H9 (cell line): ENCODE results near the gene EIF4A3. TPM values are rescaled to one million over a fixed set of nuclear protein-coding genes. Genes with fewer than 3 reads are reported as not detected.

Experiments used
- DNase-seq: peaks from one replicate; pipeline ENCODE4 v3.0.0-alpha.2; 2017
- H2AFZ ChIP-seq: one replicate; pipeline ENCODE4 v1.6.1; 2013; ENCODE audit warnings: mild to moderate bottlenecking, low read length, control low read depth, moderate library complexity
- H2AK5ac ChIP-seq: 2 replicates; pipeline ENCODE4 v1.6.1; 2013; ENCODE audit warnings: low read length, control low read depth, mixed read lengths; ENCODE audit not compliant: insufficient read length
- H2BK120ac ChIP-seq: one replicate; pipeline ENCODE4 v1.6.1; 2013; ENCODE audit warnings: low read depth, mild to moderate bottlenecking, low read length, control low read depth, inconsistent platforms; ENCODE audit not compliant: poor library complexity, severe bottlenecking
- H2BK12ac ChIP-seq: 2 replicates; pipeline ENCODE4 v1.6.1; 2013; ENCODE audit warnings: low read length, control low read depth, mixed read lengths, low read depth; ENCODE audit not compliant: insufficient read length
- H2BK15ac ChIP-seq: 2 replicates; pipeline ENCODE4 v1.6.1; 2013; ENCODE audit warnings: low read depth, low read length, control low read depth
- H2BK20ac ChIP-seq: one replicate; pipeline ENCODE4 v1.6.1; 2013; ENCODE audit warnings: low read depth, mild to moderate bottlenecking, low read length, control low read depth, inconsistent platforms; ENCODE audit not compliant: poor library complexity, severe bottlenecking
- H2BK5ac ChIP-seq: 2 replicates; pipeline ENCODE4 v1.6.1; 2013; ENCODE audit warnings: low read length, control low read depth, mixed read lengths; ENCODE audit not compliant: insufficient read length
- H3K14ac ChIP-seq: 2 replicates; pipeline ENCODE4 v1.6.1; 2013; ENCODE audit warnings: low read length, control low read depth; ENCODE audit not compliant: insufficient read depth
- H3K18ac ChIP-seq: 2 replicates; pipeline ENCODE4 v1.6.1; 2013; ENCODE audit warnings: low read depth, mild to moderate bottlenecking, mixed read lengths, low read length, control low read depth; ENCODE audit not compliant: insufficient read length
- H3K23ac ChIP-seq: 2 replicates; pipeline ENCODE4 v1.6.1; 2013; ENCODE audit warnings: low read length, control low read depth, mixed read lengths, low read depth; ENCODE audit not compliant: insufficient read length
- H3K23me2 ChIP-seq: 2 replicates; pipeline ENCODE4 v1.6.1; 2013; ENCODE audit warnings: low read depth, mild to moderate bottlenecking, mixed read lengths, low read length, control low read depth; ENCODE audit not compliant: insufficient read length, poor library complexity, severe bottlenecking
- H3K27ac ChIP-seq: 2 replicates; pipeline ENCODE4 v1.5.1; 2013; ENCODE audit warnings: low read length, control low read depth, mixed read lengths, low read depth; ENCODE audit not compliant: insufficient read length
- H3K27me3 ChIP-seq: 2 replicates; pipeline ENCODE4 v1.6.1; 2013; ENCODE audit warnings: low read length, control low read depth, inconsistent platforms; ENCODE audit not compliant: insufficient read depth
- H3K4ac ChIP-seq: 2 replicates; pipeline ENCODE4 v1.6.1; 2013; ENCODE audit warnings: low read depth, mild to moderate bottlenecking, control low read depth, inconsistent platforms, low read length, moderate library complexity
- H3K4me1 ChIP-seq: 2 replicates; pipeline ENCODE4 v1.6.1; 2013; ENCODE audit warnings: low read length, control low read depth, inconsistent platforms; ENCODE audit not compliant: insufficient read depth
- H3K4me2 ChIP-seq: 2 replicates; pipeline ENCODE4 v1.6.1; 2013; ENCODE audit warnings: low read length, control low read depth, mixed read lengths; ENCODE audit not compliant: insufficient read length, insufficient read depth
- H3K56ac ChIP-seq: 2 replicates; pipeline ENCODE4 v1.6.1; 2013; ENCODE audit warnings: low read depth, mild to moderate bottlenecking, mixed read lengths, low read length, control low read depth; ENCODE audit not compliant: insufficient read length
- H3K79me1 ChIP-seq: 2 replicates; pipeline ENCODE4 v1.6.1; 2013; ENCODE audit warnings: low read depth, mild to moderate bottlenecking, moderate library complexity, low read length, control low read depth, inconsistent platforms; ENCODE audit not compliant: insufficient read depth, poor library complexity, severe bottlenecking
- H3K79me2 ChIP-seq: 2 replicates; pipeline ENCODE4 v1.6.1; 2013; ENCODE audit warnings: low read length, control low read depth, inconsistent platforms; ENCODE audit not compliant: insufficient read depth
- H3K9ac ChIP-seq: 2 replicates; pipeline ENCODE4 v1.6.1; 2013; ENCODE audit warnings: low read length, control low read depth, mixed read lengths; ENCODE audit not compliant: insufficient read length; ENCODE audit errors: extremely low read depth
- H3K9me3 ChIP-seq: one replicate; pipeline ENCODE4 v1.6.1; 2013; ENCODE audit warnings: low read depth, low read length, inconsistent platforms; ENCODE audit not compliant: control insufficient read depth
- H3T11ph ChIP-seq: one replicate; pipeline ENCODE4 v1.6.1; 2013; ENCODE audit warnings: mild to moderate bottlenecking, low read length, control low read depth, inconsistent platforms
- H4K20me1 ChIP-seq: one replicate; pipeline ENCODE4 v1.6.1; 2013; ENCODE audit not compliant: control insufficient read depth, insufficient read length, insufficient read depth
- H4K5ac ChIP-seq: 2 replicates; pipeline ENCODE4 v1.6.1; 2013; ENCODE audit warnings: low read depth, mild to moderate bottlenecking, mixed read lengths, low read length, control low read depth; ENCODE audit not compliant: insufficient read length
- H4K8ac ChIP-seq: replicated peaks from 2 replicates; pipeline ENCODE4 v1.6.1; 2013; ENCODE audit warnings: low read length, control low read depth, mixed read lengths, low read depth; ENCODE audit not compliant: insufficient read length
- H4K91ac ChIP-seq: 2 replicates; pipeline ENCODE4 v1.6.1; 2013; ENCODE audit warnings: low read depth, mild to moderate bottlenecking, moderate library complexity, mixed read lengths, low read length, control low read depth; ENCODE audit not compliant: insufficient read length
- H3K27ac Mint-ChIP-seq, 3 experiments: 2 replicates in 2 of 3; 3 replicates in 1 of 3; pipeline ENCODE4 v1.8.0; 2020 to 2021; ENCODE audit warnings: mixed read lengths in 3 of 3, mild to moderate bottlenecking in 1 of 3, moderate library complexity in 1 of 3
- H3K27me3 Mint-ChIP-seq: 2 replicates; pipeline ENCODE4 v1.8.0; 2021; ENCODE audit warnings: low read depth, mild to moderate bottlenecking, moderate library complexity, mixed read lengths
- H3K36me3 Mint-ChIP-seq, 3 experiments: 2 replicates in 2 of 3; 3 replicates in 1 of 3; pipeline ENCODE4 v1.8.0; 2020 to 2021; ENCODE audit warnings: low read depth in 3 of 3, mixed read lengths in 3 of 3; ENCODE audit not compliant: insufficient read depth in 1 of 3
- H3K4me1 Mint-ChIP-seq, 2 experiments: 2 replicates each; pipeline ENCODE4 v1.8.0; 2020; ENCODE audit warnings: mixed read lengths in 2 of 2
- H3K4me3 Mint-ChIP-seq, 2 experiments: 2 replicates in 1 of 2; 3 replicates in 1 of 2; pipeline ENCODE4 v1.8.0; 2020 to 2021; ENCODE audit warnings: mild to moderate bottlenecking in 2 of 2, mixed read lengths in 2 of 2, moderate library complexity in 1 of 2
- H3K9me3 Mint-ChIP-seq, 2 experiments: 2 replicates in 1 of 2; 3 replicates in 1 of 2; pipeline ENCODE4 v1.8.0; 2020; ENCODE audit warnings: mild to moderate bottlenecking in 2 of 2, mixed read lengths in 2 of 2, moderate library complexity in 1 of 2
- CTCF ChIP-seq: fragments of 200-600 bp; sonication (generic); conservative IDR thresholded peaks from 3 replicates; pipeline ENCODE4 v1.8.0; 2021; ENCODE audit warnings: antibody characterized with exemption, mild to moderate bottlenecking
- WGBS: extraction: QIAGEN DNeasy Blood & Tissue Kit; methylation state at CpG from one replicate; pipeline ENCODE4 v1.1.7; 2013; ENCODE audit warnings: missing lambda C conversion rate, low lambda C conversion rate, mixed read lengths; ENCODE audit not compliant: insufficient read length; ENCODE audit errors: extremely low coverage; 5-methylcytosine and 5-hydroxymethylcytosine counted together
- total RNA-seq: library from RNA; stranded (reverse); gene quantifications from 2 replicates; pipeline ENCODE4 v1.2.1, GENCODE V29; 2021

EIF4A3 gene
- total RNA-seq, 1 experiment from 2014 or later = 162 TPM

- H3K4me1 ChIP-seq = no peaks in the 10 kb centered on the region
- H3K56ac ChIP-seq = no peak overlapping the region
- H3K4me3 Mint-ChIP-seq = no peak overlapping the region
- no peak overlapping the region for H3K18ac ChIP-seq
- H3K4me2 ChIP-seq = no peak overlapping the region
- no peak overlapping the region for H3K27ac ChIP-seq
- no peak overlapping the region for H3K4ac ChIP-seq
- H3K36me3 Mint-ChIP-seq = peaks cover 2 to 36% (median 7%) of the 10 kb centered on the region in 3 experiments; a peak in 6 of 7 replicates
- no peak for TF ChIP-seq CTCF
- no peaks in the 10 kb centered on the region for H3K23me2 ChIP-seq
- no peak overlapping the region for H2AFZ ChIP-seq
- H3K9me3 Mint-ChIP-seq = peaks cover 0 to 7% of the 10 kb centered on the region in 2 experiments; a peak in 1 of 5 replicates
- no peak overlapping the region for H2BK15ac ChIP-seq
- H3K23ac ChIP-seq = no peak overlapping the region
- no peak overlapping the region for H2BK12ac ChIP-seq
- no peaks in the 10 kb centered on the region for H4K20me1 ChIP-seq
- no peak overlapping the region for H4K5ac ChIP-seq
- H4K8ac ChIP-seq = no peak overlapping the region
- H2BK5ac ChIP-seq = no peak overlapping the region
- no peaks in the 10 kb centered on the region for H3K79me1 ChIP-seq
- H3K14ac ChIP-seq = peak overlapping the region; percentile 67; the same call in 1 of the 2 replicates
- no peaks in the 10 kb centered on the region for H3K79me2 ChIP-seq
- H4K91ac ChIP-seq = no peak overlapping the region
- DNase-seq = peak; percentile 40
- no peak overlapping the region for H3T11ph ChIP-seq
- no peaks in the 10 kb centered on the region for H3K9me3 ChIP-seq
- H2BK120ac ChIP-seq = no peak overlapping the region
- H3K27ac Mint-ChIP-seq = no peak overlapping the region; a peak in 1 of 7 replicates
- H3K4me1 Mint-ChIP-seq = peaks cover 15 to 21% of the 10 kb centered on the region in 2 experiments
- H3K9ac ChIP-seq = no peak overlapping the region
- no peak overlapping the region for H2BK20ac ChIP-seq
- no peak overlapping the region for H2AK5ac ChIP-seq
- no peaks in the 10 kb centered on the region; the same call in 1 of the 2 replicates for H3K27me3 Mint-ChIP-seq
- WGBS = no CpG with 5 or more reads among the region's 24 CpGs
- no peaks in the 10 kb centered on the region for H3K27me3 ChIP-seq
Observed at GRCh38 chr17:80112471-80113032, 34.4 kb downstream of the EIF4A3 start.
